Activated naive CD4-positive, alpha-beta T cell treated with anti-CD3 and anti-CD28 coated beads, Interleukin-2, amount 50 U/mL, for 24 hours (primary cell): ENCODE data around the gene LPCAT1.
A peak's percentile ranks its signal among the peaks of the same experiment; 100 is the strongest.

Experiments
- H3K27ac Mint-ChIP-seq: one replicate; pipeline ENCODE4 v1.8.0; 2021; ENCODE audit warnings: mild to moderate bottlenecking, mixed read lengths
- H3K27me3 Mint-ChIP-seq: one replicate; pipeline ENCODE4 v1.8.0; 2021; ENCODE audit warnings: mixed read lengths
- H3K36me3 Mint-ChIP-seq: one replicate; pipeline ENCODE4 v1.8.0; 2021; ENCODE audit warnings: mixed read lengths
- H3K4me1 Mint-ChIP-seq: one replicate; pipeline ENCODE4 v1.8.0; 2021; ENCODE audit warnings: mixed read lengths
- H3K4me3 Mint-ChIP-seq: one replicate; pipeline ENCODE4 v1.8.0; 2021; ENCODE audit warnings: mild to moderate bottlenecking, mixed read lengths
- H3K9me3 Mint-ChIP-seq: one replicate; pipeline ENCODE4 v1.8.0; 2021; ENCODE audit warnings: mixed read lengths

The LPCAT1 gene

DNA sequence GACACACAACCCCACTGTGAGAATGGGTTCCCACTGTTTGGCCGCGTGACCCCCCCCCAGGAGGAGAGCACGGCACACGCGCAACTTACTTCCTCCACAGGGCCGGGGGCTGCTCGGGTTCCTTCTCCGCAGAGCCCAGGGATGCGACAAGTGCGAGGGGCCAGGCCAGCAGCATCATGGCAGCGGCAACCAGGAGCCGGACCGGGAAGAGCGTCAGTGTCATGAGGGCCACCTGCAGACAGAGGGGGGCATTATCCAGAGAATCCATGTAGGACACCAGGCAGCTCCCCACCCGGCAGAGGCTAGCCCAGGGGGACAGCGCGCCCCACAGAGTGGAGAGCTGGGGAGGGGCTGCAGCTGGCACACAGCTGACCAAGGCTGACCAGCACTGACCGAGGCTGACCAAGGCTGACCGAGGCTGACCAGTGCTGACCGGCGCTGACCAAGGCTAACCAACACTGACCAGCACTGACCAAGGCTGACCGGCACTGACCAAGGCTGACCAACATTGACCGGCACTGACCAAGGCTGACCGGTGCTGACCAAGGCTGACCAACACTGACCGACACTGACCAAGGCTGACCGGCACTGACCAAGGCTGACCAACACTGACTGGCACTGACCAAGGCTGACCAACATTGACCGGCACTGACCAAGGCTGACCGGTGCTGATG lies 22.3 kb downstream of the LPCAT1 start:
- Mint-ChIP-seq H3K27me3 (no peaks in the 10 kb centered on the region), H3K27ac (no peak overlapping the region), H3K4me3 (no peak overlapping the region), H3K9me3 (no peaks in the 10 kb centered on the region), H3K4me1 (peaks cover 28% of the 10 kb centered on the region), H3K36me3 (no peaks in the 10 kb centered on the region)

DNA sequence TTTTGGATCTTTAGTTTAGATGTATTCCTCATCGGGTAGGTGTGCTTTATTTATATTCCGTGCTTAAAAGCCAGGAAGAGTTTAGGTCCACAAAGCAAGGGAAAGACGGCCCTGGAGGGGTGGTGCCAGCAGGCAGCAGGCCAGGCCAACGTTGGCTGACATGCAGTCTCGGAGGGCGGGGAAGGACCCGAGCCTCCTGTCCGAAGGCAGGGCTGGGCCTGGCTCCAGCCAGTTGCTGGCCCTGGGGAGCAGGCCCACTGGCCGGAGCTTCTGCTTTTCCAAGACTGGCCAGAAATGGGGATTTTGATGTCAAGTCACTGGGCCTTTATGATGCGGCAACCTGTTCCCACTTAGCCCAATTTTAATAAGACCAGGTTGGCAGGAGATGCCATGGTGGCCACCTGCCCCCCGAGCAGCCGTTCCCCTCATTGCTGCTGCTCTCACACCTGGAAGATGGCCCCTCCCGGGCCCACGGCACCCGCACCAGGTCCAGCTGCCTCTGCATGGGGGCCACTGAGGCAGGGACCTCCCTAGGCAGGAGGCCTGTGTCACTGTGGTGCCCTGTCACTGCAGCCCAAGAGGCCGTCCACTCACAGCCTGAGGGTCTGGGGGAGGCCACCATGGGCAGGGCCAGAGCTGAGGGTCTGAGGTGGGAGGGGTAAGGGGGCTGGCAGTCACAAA lies 23.2 kb downstream of the LPCAT1 start:
- Mint-ChIP-seq H3K36me3 (no peaks in the 10 kb centered on the region), H3K9me3 (no peaks in the 10 kb centered on the region), H3K27me3 (no peaks in the 10 kb centered on the region), H3K4me3 (no peak overlapping the region), H3K27ac (no peak overlapping the region), H3K4me1 (peaks cover 28% of the 10 kb centered on the region)

- Mint-ChIP-seq H3K4me1 (peaks cover 32% of the 10 kb centered on the region), H3K4me3 (no peak overlapping the region), H3K27ac (no peak overlapping the region), H3K36me3 (no peaks in the 10 kb centered on the region), H3K9me3 (no peaks in the 10 kb centered on the region), H3K27me3 (no peaks in the 10 kb centered on the region)
These were observed 23.9 kb downstream of the LPCAT1 start for GRCh38 chr5:1499851-1500250.

- Mint-ChIP-seq H3K27me3 (no peaks in the 10 kb centered on the region), H3K4me1 (peaks cover 27% of the 10 kb centered on the region), H3K4me3 (no peak overlapping the region), H3K9me3 (no peaks in the 10 kb centered on the region), H3K27ac (no peak overlapping the region), H3K36me3 (no peaks in the 10 kb centered on the region)
These were observed 24.9 kb downstream of the LPCAT1 start for GRCh38 chr5:1498623-1499416.

DNA sequence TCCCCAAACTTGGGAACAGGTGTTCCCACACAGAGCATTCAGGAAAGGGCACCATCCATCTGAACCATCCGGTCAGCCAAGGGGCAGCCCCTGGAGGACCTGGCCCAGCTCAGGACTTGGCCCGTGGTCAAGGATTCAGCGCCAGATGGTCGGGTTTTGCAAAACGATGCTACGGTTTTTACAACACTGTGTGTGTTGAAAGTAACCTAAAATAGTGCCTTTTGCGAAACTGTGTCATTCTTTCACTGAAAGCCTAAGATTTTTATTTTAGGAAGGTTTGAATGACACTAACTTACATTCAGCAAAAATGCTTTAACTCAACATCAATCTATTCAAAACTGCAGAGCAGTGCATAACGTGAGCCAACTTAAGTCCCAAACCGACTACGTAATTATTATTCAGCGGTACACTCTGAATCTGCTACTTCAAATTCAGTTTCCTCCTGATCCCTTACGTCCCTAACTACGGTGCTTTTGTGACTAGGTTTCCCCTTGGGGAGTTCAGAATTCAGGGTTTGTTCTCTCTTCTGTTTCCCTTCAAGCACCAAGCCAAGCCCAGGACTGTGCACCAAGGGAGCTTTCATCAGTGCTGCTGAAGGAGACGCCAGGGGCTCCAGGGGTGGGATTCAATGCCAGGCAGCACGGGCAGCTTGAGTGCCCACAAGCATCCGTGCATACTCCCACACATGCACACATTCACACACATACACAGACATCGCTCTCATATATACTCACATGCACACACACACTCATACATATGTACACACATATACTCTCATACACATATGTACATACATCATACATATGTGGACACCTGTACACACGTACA lies 25.8 kb downstream of the LPCAT1 start:
- Mint-ChIP-seq H3K4me3 (no peak overlapping the region), H3K36me3 (peaks cover 1% of the 10 kb centered on the region), H3K27ac (no peak overlapping the region), H3K4me1 (peaks cover 19% of the 10 kb centered on the region), H3K27me3 (no peaks in the 10 kb centered on the region), H3K9me3 (no peaks in the 10 kb centered on the region)

GRCh38 chr5:1497242-1497777 lies 26.4 kb downstream of the LPCAT1 start:
- no peak overlapping the region for H3K4me3 Mint-ChIP-seq
- no peak overlapping the region for H3K27ac Mint-ChIP-seq
- no peaks in the 10 kb centered on the region for H3K9me3 Mint-ChIP-seq
- peaks cover 16% of the 10 kb centered on the region for H3K4me1 Mint-ChIP-seq
- H3K27me3 Mint-ChIP-seq = no peaks in the 10 kb centered on the region
- H3K36me3 Mint-ChIP-seq = peaks cover 1% of the 10 kb centered on the region

DNA sequence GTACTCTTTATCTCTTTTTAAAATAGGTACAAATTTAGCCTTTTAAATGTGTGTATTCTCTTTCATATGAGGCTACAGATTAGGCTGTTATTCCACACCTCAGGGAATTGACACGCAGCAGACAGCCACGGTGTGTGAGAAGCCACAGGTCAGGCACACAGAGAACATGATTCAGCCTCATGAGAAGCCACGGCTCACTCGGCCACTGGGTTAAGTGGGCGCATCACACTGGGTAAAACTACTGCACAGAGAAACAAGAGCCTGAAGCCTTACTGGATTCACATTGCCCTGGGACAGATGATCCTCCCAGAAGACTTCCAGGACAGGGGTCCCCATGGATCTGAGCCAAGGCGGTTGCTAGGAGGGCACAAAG lies 28.2 kb downstream of the LPCAT1 start:
- H3K27me3 Mint-ChIP-seq = no peaks in the 10 kb centered on the region
- no peak overlapping the region for H3K4me3 Mint-ChIP-seq
- H3K9me3 Mint-ChIP-seq = no peaks in the 10 kb centered on the region
- H3K27ac Mint-ChIP-seq = no peak overlapping the region
- peaks cover 1% of the 10 kb centered on the region for H3K36me3 Mint-ChIP-seq
- H3K4me1 Mint-ChIP-seq = peaks cover 12% of the 10 kb centered on the region

DNA sequence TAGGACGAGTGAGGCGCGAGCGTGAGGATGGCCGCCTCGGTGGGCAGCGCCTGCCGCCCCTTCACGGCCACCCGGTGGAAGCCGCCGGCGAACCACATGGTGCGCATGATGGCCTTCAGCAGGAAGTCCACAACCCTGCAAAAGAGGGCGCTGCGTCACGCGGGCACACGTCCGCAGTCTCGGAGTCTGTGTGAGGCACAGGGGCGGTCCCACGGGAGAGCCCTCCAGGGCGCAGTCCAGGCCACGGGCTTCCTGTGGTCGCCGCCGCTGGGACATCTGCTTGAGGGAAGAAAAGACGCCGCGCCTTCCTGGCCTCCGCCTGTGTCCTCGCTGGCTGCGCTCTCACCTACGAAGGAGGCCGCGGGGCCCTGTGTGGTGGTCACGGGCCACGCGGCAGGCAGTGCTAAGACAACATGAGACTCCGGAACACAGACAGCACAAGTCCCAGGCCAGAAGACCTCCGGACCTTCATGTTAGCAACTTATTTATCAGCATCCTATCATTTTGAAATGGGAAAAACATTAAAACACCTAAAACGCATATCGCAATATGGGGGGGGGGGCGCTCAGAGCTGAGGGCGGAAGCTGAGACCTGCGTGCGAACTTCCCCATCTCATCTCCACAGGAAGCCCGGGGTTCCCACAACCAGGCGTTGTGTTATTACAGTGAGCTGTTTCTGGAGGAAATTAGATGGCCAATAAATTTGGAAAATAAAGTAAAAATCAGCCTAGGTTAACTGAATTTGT lies 28.8 kb downstream of the LPCAT1 start:
- no peaks in the 10 kb centered on the region for H3K9me3 Mint-ChIP-seq
- no peaks in the 10 kb centered on the region for H3K27me3 Mint-ChIP-seq
- H3K4me1 Mint-ChIP-seq = peaks cover 12% of the 10 kb centered on the region
- H3K27ac Mint-ChIP-seq = peak overlapping the region; percentile 55
- H3K36me3 Mint-ChIP-seq = peaks cover 1% of the 10 kb centered on the region
- H3K4me3 Mint-ChIP-seq = peak overlapping the region; percentile 60

GRCh38 chr5:1493941-1494340 lies 29.8 kb downstream of the LPCAT1 start:
- H3K27ac Mint-ChIP-seq = peak overlapping the region; percentile 68
- H3K9me3 Mint-ChIP-seq = no peaks in the 10 kb centered on the region
- H3K27me3 Mint-ChIP-seq = no peaks in the 10 kb centered on the region
- no peak overlapping the region for H3K4me3 Mint-ChIP-seq
- H3K4me1 Mint-ChIP-seq = peaks cover 12% of the 10 kb centered on the region
- H3K36me3 Mint-ChIP-seq = peaks cover 1% of the 10 kb centered on the region

GRCh38 chr5:1493413-1493812 lies 30.3 kb downstream of the LPCAT1 start:
- Mint-ChIP-seq H3K27ac (no peak overlapping the region), H3K9me3 (no peaks in the 10 kb centered on the region), H3K36me3 (peaks cover 1% of the 10 kb centered on the region), H3K4me3 (no peak overlapping the region), H3K27me3 (no peaks in the 10 kb centered on the region), H3K4me1 (peaks cover 12% of the 10 kb centered on the region)

GRCh38 chr5:1492757-1493156 lies 31.0 kb downstream of the LPCAT1 start:
- Mint-ChIP-seq H3K27ac (no peak overlapping the region), H3K27me3 (no peaks in the 10 kb centered on the region), H3K4me3 (no peak overlapping the region), H3K36me3 (peaks cover 1% of the 10 kb centered on the region), H3K9me3 (no peaks in the 10 kb centered on the region), H3K4me1 (peaks cover 12% of the 10 kb centered on the region)

DNA sequence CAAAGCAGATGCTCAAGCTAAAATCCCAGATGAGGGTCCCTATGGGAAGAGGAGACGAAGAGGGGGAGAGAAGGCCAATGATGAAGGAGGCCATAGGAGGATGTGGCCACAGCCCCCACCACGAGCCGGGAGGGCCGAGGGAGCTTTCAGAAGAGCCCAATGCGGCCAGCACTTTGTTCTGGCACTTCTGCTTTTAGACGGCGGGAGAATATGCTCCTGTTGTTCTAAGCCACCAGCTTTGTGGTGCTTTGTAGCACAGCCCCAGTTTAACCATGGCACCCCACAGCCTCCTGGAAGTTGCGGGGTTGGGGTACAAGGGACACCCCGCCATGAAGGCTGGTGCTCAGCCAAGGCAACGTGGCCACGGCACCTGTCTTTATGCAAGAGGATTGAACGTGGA lies 33.4 kb downstream of the LPCAT1 start:
- no peaks in the 10 kb centered on the region for H3K27me3 Mint-ChIP-seq
- no peaks in the 10 kb centered on the region for H3K9me3 Mint-ChIP-seq
- H3K4me3 Mint-ChIP-seq = no peak overlapping the region
- peaks cover 1% of the 10 kb centered on the region for H3K36me3 Mint-ChIP-seq
- H3K4me1 Mint-ChIP-seq = peaks cover 3% of the 10 kb centered on the region
- no peak overlapping the region for H3K27ac Mint-ChIP-seq

DNA sequence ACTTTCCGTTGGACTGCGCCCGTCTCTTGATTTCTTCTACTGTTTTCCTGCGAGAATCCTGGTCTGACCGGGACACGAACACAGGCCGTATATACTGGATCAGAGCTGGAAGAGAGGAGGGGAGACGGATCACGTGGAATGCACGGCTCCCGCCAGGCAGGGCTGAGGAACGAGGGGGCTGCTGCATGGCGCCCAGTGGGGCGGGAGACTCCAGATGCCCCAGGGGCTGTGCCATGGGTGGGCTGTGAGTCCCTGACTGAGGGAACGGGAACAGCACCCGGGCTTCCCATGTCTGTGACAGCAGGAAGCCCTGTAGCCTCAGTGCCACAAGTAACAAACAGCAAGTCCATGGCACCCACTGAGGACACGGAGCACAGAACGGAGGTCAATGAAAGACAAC lies 34.0 kb downstream of the LPCAT1 start:
- Mint-ChIP-seq H3K9me3 (no peaks in the 10 kb centered on the region), H3K27ac (no peak overlapping the region), H3K4me3 (no peak overlapping the region)

GRCh38 chr5:1488882-1489680 lies 34.7 kb downstream of the LPCAT1 start:
- Mint-ChIP-seq H3K4me3 (no peak overlapping the region), H3K4me1 (no peaks in the 10 kb centered on the region), H3K36me3 (peaks cover 1% of the 10 kb centered on the region), H3K27me3 (no peaks in the 10 kb centered on the region), H3K9me3 (no peaks in the 10 kb centered on the region), H3K27ac (no peak overlapping the region)

More for the DNA sequence above, 34.0 kb downstream of the LPCAT1 start:
- no peaks in the 10 kb centered on the region for H3K4me1 Mint-ChIP-seq
- peaks cover 1% of the 10 kb centered on the region for H3K36me3 Mint-ChIP-seq
- no peaks in the 10 kb centered on the region for H3K27me3 Mint-ChIP-seq
